ENCODE results near the gene PLXNA1.

The PLXNA1 gene

DNA sequence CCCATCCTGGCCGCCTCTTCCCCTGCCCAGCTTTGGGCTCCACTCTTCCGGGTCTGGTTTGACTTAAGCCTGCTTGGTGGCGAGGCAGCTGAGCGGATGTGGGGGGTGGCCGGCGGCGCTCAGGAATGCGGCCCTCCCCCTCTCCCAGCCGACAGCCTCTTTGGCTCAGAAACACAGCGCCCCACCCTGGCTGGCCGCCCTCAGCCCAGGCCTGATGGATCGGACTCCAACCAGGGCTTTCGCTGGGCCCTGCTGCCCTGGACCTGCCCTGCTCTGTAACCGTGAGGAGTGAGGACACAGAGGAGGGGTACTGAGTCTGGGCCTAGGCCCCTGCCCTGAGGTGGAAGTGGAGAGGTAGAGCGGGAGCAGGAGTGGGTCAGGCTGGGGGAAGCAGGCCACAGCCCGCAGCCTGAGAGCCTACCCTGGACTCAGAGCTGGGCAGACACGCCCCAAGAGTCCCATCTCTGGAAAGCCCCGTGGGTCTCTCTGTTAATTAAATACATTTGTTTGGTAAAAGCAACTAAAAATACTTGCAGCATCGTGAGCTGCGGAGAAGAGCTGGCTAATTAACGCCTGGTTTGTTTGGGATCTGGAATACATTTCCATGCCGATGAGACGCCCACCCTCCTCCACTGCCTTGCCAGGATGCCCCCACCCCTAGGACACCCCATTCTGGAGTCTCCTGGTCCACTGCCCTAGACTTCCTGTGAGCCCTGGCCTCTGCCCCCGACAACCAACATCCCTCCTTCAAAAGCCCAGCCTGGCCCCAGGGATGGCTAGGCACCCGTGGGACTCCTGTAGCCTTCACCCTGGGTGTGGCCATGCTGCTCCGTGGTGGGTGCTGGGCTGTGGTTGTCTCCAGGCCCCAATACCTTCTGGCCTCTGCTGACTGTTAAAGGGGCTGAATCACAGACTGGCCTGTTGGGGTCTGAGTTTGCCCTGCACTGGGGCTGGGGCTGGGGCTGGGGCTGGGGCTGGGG is 19.6 kb downstream of the PLXNA1 start:
- no peak for DNase-seq (ENCODE audit: low spot score)

GRCh38 chr3:127003175-127003555 is 20.2 kb downstream of the PLXNA1 start:
- no peak for DNase-seq (ENCODE audit: low spot score)

GRCh38 chr3:127003601-127004280 is 20.8 kb downstream of the PLXNA1 start:
- DNase-seq (ENCODE audit: low spot score), result no peak

DNA sequence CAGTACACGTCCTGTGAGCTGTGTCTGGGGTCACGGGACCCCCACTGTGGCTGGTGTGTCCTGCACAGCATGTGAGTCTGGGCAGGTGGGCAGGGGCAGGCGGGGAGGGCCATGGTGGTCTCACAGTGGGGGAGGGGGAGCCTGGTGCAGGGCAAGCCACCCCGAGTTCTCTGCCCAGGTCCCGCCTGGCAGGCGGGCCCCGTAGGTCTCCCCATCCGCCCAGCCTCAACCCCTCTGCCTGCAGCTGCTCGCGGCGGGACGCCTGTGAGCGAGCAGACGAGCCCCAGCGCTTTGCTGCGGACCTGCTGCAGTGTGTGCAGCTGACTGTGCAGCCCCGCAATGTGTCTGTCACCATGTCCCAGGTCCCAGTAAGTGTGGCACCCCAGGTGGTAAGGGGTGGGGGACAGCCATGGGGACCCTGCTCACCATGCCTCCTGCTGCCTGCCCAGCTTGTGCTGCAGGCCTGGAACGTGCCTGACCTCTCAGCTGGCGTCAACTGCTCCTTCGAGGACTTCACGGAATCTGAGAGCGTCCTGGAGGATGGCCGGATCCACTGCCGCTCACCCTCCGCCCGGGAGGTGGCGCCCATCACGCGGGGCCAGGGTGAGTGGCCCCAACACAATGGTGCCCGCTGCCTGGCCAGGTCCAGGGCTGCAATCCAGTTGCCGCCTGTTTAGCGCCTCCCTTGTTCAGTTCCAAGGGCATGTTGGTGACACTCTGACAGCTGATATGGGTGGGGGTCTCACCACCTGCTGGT is 21.9 kb downstream of the PLXNA1 start:
- DNase-seq (ENCODE audit: low spot score), result no peak

GRCh38 chr3:127005864-127006500 is 23.1 kb downstream of the PLXNA1 start:
- no peak for DNase-seq (ENCODE audit: low spot score)

DNA sequence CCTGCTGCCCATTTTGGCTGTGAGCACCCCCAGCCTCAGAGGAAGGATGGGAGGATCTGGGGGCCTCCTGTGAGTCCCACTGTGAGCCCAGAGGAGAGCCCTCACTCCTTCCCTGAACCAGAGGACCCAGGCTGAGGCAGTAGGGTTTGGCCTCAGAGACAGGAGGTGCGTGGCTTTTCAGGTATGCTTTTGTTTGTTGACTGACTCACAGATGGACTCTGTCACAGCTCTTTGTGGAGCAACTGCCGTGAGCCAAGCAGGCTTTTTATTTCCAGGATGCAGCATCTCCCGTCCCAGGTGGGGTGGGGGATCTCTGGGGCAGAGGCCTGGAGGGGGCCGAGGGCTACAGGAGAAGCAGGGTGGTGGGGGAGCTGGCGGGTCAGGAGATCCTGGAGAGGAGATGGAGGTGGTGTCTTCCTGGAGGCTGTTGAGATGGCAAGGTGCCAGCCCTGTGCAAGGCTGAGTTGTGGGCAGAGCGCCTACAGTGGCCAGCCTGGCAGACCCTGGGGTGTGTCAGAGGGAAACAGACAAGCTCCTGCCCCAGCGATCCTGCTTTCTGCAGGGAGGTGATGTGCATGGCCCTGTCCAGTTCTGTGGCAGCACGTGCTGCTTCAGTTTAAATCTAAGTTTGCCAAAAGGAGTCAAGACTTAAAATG is 24.0 kb downstream of the PLXNA1 start:
- no peak for DNase-seq (ENCODE audit: low spot score)

DNA sequence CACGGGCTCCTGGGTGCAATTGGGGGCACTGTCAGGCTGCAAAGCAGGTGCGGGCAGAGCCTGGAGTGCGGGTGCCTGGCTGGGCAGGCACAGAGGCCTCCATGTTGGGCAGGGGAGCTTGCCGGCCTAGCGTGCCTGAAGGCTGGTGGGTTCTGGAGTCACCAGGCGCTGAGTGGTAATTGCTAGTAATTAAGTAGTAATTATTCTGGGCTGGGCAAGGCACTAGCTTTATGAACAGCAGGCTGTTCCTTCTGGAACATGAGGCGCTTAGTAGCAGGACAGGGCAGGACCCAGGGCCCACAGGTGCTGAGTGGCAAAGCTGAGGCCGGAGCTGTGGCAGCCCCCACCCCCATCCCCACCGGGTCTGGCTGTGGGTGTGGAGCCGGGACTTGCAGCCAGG is 25.3 kb downstream of the PLXNA1 start:
- no peak for DNase-seq (ENCODE audit: low spot score)

DNA sequence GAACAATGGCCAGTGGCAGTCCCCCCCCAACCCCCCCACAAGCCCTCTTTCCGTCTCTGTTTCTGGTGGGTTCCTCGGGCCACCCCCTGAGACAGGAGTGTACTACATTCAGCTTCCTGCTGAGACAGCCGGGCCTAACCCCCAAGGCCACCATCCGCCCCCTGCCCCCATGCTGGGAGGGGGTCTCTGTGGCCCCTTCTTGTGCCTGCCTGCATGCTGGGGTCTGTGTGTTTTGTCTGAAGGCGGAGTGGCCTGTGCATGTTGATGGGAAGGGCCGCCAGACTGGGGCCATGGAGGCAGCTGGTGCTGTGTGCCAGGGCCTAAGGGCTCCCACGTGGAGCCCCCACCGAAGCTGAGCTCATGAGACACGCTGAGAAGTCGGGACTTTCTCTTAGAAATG is 26.6 kb downstream of the PLXNA1 start:
- no peak for DNase-seq (ENCODE audit: low spot score)

DNA sequence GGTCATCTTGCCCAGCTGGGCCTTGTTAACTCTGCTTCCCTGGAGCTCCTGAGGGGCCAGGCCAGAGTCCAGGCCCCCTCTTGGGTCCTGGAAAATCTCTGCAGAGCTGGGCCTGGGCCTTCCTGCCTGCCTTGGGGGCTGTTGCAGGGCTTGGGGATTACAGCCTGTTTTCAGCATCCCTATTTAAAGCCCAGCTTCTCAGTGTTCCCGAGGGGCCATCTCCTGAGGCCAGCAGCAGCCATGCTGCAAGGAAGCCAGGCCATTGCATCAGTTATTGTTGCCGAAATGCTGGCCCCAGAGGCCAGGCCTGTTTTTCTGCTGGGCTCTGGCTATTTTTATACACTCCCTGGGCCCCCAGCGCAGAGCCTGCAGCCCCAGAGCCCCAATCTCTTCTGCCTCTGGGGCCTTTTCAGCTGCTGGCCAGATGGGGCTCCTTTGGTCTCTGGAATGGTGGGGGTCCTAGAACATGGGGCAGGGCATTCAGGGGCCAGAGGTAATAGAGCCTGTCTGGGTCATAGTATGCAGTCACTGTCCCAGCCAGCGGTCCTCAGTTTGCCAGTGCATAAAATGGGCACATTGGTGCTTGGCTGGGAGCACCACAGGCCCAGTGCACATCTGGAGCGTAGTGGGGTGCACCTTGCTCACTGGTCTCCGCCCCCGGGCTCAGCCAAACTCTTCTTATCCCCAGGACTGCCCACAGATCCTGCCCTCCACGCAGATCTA is 28.5 kb downstream of the PLXNA1 start:
- no peak for DNase-seq (ENCODE audit: low spot score)

GRCh38 chr3:127012091-127012490 is 29.2 kb downstream of the PLXNA1 start:
- no peak for DNase-seq (ENCODE audit: low spot score)

DNA sequence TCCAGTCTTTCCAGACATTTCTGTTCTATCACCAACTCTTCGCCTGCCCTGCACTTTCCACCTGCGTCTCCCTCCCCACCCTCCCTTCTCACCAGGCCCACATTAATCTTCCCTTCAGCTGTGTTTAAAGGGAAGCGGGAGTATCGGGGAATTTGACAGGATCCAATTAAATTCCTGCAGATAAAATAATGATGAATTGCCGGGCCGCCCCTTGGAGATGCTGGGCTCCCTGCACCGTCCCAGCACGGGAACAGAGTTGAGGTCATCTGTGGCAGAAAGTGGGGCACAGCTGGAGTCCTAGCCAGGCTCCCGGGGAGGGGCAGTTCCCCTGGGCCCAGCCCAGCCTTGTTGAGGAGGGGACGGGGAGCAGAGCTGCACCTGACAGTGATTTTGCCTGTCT is 30.3 kb downstream of the PLXNA1 start:
- no peak for DNase-seq (ENCODE audit: low spot score)

DNA sequence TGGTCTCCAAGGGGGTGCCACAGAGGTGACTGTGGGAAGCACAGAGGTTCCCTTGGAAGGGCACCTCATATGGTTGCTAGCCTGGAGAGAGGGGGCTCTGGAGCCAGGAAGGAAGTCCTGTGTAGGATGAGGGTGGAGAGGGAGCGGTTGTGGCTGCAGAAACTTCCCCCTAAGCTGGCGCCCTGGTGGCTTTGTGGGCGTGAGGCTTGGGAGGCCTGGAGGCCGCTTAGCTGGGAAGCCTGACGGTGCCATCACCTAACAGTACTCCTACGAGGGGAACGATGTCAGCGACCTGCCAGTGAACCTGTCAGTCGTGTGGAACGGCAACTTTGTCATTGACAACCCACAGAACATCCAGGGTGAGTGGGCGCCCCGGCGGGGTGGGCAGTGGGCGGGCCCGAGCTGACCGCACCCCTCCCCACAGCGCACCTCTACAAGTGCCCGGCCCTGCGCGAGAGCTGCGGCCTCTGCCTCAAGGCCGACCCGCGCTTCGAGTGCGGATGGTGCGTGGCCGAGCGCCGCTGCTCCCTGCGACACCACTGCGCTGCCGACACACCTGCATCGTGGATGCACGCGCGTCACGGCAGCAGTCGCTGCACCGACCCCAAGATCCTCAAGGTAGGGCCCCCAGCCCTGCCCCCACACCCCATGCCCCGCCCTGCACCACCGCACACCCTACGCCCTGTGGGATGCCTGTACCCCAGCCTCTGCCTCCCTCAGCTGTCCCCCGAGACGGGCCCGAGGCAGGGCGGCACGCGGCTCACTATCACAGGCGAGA is 31.0 kb downstream of the PLXNA1 start:
- no peak for DNase-seq (ENCODE audit: low spot score)

GRCh38 chr3:127014536-127015281 is 31.8 kb downstream of the PLXNA1 start:
- no peak for DNase-seq (ENCODE audit: low spot score)

- DNase-seq (ENCODE audit: low spot score), result no peak
Measured at GRCh38 chr3:127015282-127016042, 32.5 kb downstream of the PLXNA1 start.

- DNase-seq (ENCODE audit: low spot score), result no peak
Measured at GRCh38 chr3:127016043-127016343, 33.1 kb downstream of the PLXNA1 start.

DNA sequence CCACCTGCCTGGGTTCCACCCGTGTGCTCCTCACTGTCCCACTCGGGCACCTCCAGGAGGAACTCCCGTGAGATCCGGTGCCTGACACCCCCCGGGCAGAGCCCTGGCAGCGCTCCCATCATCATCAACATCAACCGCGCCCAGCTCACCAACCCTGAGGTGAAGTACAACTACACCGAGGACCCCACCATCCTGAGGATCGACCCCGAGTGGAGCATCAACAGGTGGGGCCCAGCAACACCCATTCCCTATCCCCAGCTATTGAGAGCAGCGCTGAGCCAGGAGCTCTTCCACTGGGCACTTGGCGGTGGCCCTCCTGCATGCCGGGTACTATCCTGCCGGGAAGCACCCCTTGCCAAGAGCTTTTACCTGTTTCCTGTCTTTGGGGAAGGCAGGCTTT is 33.5 kb downstream of the PLXNA1 start:
- no peak for DNase-seq (ENCODE audit: low spot score)

- no peak for DNase-seq (ENCODE audit: low spot score)
Measured at GRCh38 chr3:127017229-127017628, 34.3 kb downstream of the PLXNA1 start.

DNA sequence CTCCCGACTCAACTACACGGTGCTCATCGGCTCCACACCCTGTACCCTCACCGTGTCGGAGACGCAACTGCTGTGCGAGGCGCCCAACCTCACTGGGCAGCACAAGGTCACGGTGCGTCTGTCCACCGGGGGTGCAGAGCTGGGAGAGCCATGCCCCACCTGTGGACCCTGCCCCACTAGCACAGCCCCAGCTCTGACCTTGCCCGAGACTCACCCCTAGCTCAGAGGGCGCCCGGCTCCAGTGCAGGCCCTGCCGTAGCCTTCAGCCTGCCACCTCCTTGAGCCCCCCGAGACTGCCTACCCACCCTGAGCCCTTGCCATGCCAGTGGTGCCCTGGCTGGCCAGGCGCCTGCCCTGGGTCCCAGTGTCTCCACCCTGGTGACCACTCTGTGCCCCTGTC is 34.9 kb downstream of the PLXNA1 start:
- DNase-seq (ENCODE audit: low spot score), result no peak

- DNase-seq (ENCODE audit: low spot score), result no peak
Measured at GRCh38 chr3:127018306-127018828, 35.5 kb downstream of the PLXNA1 start.
